Loucy (cell line): ENCODE data around the gene ZDHHC14.

Source experiments
- H2AFZ ChIP-seq: fragments of 200-600 bp; sonication (generic); 2 replicates; pipeline ENCODE4 v1.6.0; 2016; ENCODE audit warnings: antibody characterized with exemption, mild to moderate bottlenecking, low read length, moderate library complexity
- H3F3A ChIP-seq: fragments of 200-600 bp; 2 replicates; pipeline ENCODE4 v1.6.0; 2016; ENCODE audit warnings: antibody characterized with exemption, low read depth, mild to moderate bottlenecking
- H3K27me3 ChIP-seq: fragments of 200-600 bp; sonication (generic); 2 replicates; pipeline ENCODE4 v1.6.1; 2014; ENCODE audit warnings: low read length, mild to moderate bottlenecking; ENCODE audit not compliant: insufficient read depth, poor library complexity, severe bottlenecking
- H3K36me3 ChIP-seq: fragments of 200-600 bp; sonication (generic); 2 replicates; pipeline ENCODE4 v1.6.1; 2016; ENCODE audit warnings: low read length; ENCODE audit not compliant: insufficient read depth
- H3K4me1 ChIP-seq: fragments of 200-600 bp; sonication (generic); 2 replicates; pipeline ENCODE4 v1.5.1; 2014; ENCODE audit warnings: low read length, mild to moderate bottlenecking; ENCODE audit not compliant: insufficient read depth, poor library complexity, severe bottlenecking
- H3K4me2 ChIP-seq: fragments of 200-600 bp; sonication (generic); 2 replicates; pipeline ENCODE4 v1.6.0; 2014; ENCODE audit warnings: antibody characterized with exemption, low read length, low read depth, mild to moderate bottlenecking; ENCODE audit not compliant: poor library complexity, severe bottlenecking
- H3K4me3 ChIP-seq: fragments of 200-600 bp; sonication (generic); 2 replicates; pipeline ENCODE4 v1.5.1; 2014; ENCODE audit warnings: low read length, mild to moderate bottlenecking, mixed read lengths; ENCODE audit not compliant: poor library complexity, severe bottlenecking
- H3K79me2 ChIP-seq: fragments of 200-600 bp; sonication (generic); 2 replicates; pipeline ENCODE4 v1.6.1; 2014; ENCODE audit warnings: low read length; ENCODE audit not compliant: insufficient read depth
- H3K9ac ChIP-seq: fragments of 200-600 bp; sonication (generic); 2 replicates; pipeline ENCODE4 v1.6.0; 2014; ENCODE audit warnings: mild to moderate bottlenecking, low read depth, low read length, moderate library complexity; ENCODE audit not compliant: poor library complexity, severe bottlenecking
- H3K9me2 ChIP-seq: fragments of 200-600 bp; sonication (generic); replicated peaks from 2 replicates; pipeline ENCODE4 v1.6.1; 2016; ENCODE audit warnings: low read depth, low read length, mixed read lengths
- H3K9me3 ChIP-seq: fragments of 200-600 bp; sonication (generic); 2 replicates; pipeline ENCODE4 v1.6.1; 2014; ENCODE audit warnings: mild to moderate bottlenecking, antibody characterized with exemption, low read length, low read depth; ENCODE audit not compliant: insufficient read depth
- H4K20me1 ChIP-seq: fragments of 200-600 bp; sonication (generic); 2 replicates; pipeline ENCODE4 v1.6.0; 2014; ENCODE audit warnings: antibody characterized with exemption, low read length, mild to moderate bottlenecking; ENCODE audit not compliant: insufficient read depth, poor library complexity, severe bottlenecking
- CTCF ChIP-seq: fragments of 200-600 bp; sonication (generic); conservative IDR thresholded peaks from 2 replicates; pipeline ENCODE4 v1.5.1; 2014; ENCODE audit warnings: mild to moderate bottlenecking, antibody characterized with exemption, low read length
- EZH2phosphoT487 ChIP-seq: fragments of 200-600 bp; IDR thresholded peaks from 2 replicates; pipeline ENCODE4 v1.6.1; 2018; ENCODE audit warnings: antibody characterized with exemption, mild to moderate bottlenecking, moderate library complexity, borderline replicate concordance

ZDHHC14 gene

GRCh38 chr6:157640746-157641451 is 259.9 kb downstream of the ZDHHC14 start:
- Histone ChIP-seq H3K27me3 (no peaks in the 10 kb centered on the region), H3K4me1 (peaks cover 5% of the 10 kb centered on the region)

GRCh38 chr6:157641837-157642236 is 260.8 kb downstream of the ZDHHC14 start:
- no peaks in the 10 kb centered on the region for H3K9me2 ChIP-seq
- no peaks in the 10 kb centered on the region for H3F3A ChIP-seq
- H3K9ac ChIP-seq, result no peak overlapping the region
- no peaks in the 10 kb centered on the region for H3K79me2 ChIP-seq
- no peaks in the 10 kb centered on the region for H3K36me3 ChIP-seq
- no peak overlapping the region for H3K4me3 ChIP-seq
- H3K9me3 ChIP-seq, result no peaks in the 10 kb centered on the region
- H4K20me1 ChIP-seq, result no peaks in the 10 kb centered on the region
- no peak for TF ChIP-seq CTCF
- TF ChIP-seq EZH2phosphoT487, result no peak
- H3K4me1 ChIP-seq, result peaks cover 8% of the 10 kb centered on the region
- H3K4me2 ChIP-seq, result no peak overlapping the region
- no peak overlapping the region for H2AFZ ChIP-seq
- no peaks in the 10 kb centered on the region for H3K27me3 ChIP-seq

More at GRCh38 chr6:157640746-157641451, 259.9 kb downstream of the ZDHHC14 start:
- Histone ChIP-seq H2AFZ (no peak overlapping the region), H3K9me3 (no peaks in the 10 kb centered on the region), H3K79me2 (no peaks in the 10 kb centered on the region), H4K20me1 (no peaks in the 10 kb centered on the region), H3F3A (no peaks in the 10 kb centered on the region), H3K4me2 (no peak overlapping the region), H3K9me2 (no peaks in the 10 kb centered on the region), H3K9ac (no peak overlapping the region), H3K36me3 (no peaks in the 10 kb centered on the region), H3K4me3 (no peak overlapping the region)
- TF ChIP-seq EZH2phosphoT487, result no peak
- TF ChIP-seq CTCF, result no peak

- H3K9me2 ChIP-seq, result no peaks in the 10 kb centered on the region
- H2AFZ ChIP-seq, result no peak overlapping the region
- H4K20me1 ChIP-seq, result no peaks in the 10 kb centered on the region
- TF ChIP-seq CTCF (no peak), EZH2phosphoT487 (no peak)
- H3K9me3 ChIP-seq, result no peaks in the 10 kb centered on the region
- H3K4me1 ChIP-seq, result peaks cover 17% of the 10 kb centered on the region
- H3K4me2 ChIP-seq, result no peak overlapping the region
- H3K9ac ChIP-seq, result no peak overlapping the region
- no peak overlapping the region for H3K4me3 ChIP-seq
- no peaks in the 10 kb centered on the region for H3K79me2 ChIP-seq
- no peaks in the 10 kb centered on the region for H3K27me3 ChIP-seq
- H3F3A ChIP-seq, result no peaks in the 10 kb centered on the region
- H3K36me3 ChIP-seq, result no peaks in the 10 kb centered on the region
These were observed 261.7 kb downstream of the ZDHHC14 start for GRCh38 chr6:157642736-157643135.
